GM12873 (cell line): ENCODE data around the gene ACCSL.

Experiments used
- CTCF ChIP-seq: IDR thresholded peaks from 2 replicates; pipeline ENCODE4 v1.5.1; 2012; ENCODE audit warnings: low read depth, mild to moderate bottlenecking, moderate library complexity, low read length, control low read depth; ENCODE audit not compliant: insufficient read depth; ENCODE audit errors: missing control alignments

Gene ACCSL

GRCh38 chr11:44037658-44037998 is 10.2 kb upstream of the ACCSL start:
- no peak for TF ChIP-seq CTCF

GRCh38 chr11:44043157-44043556 is 4.6 kb upstream of the ACCSL start:
- no peak for TF ChIP-seq CTCF

GRCh38 chr11:44046182-44046581 is 1.6 kb upstream of the ACCSL start:
- no peak for TF ChIP-seq CTCF

GRCh38 chr11:44047298-44047697 is 483 bp upstream of the ACCSL start:
- TF ChIP-seq CTCF: no peak

GRCh38 chr11:44049832-44050231 is 2.1 kb downstream of the ACCSL start:
- no peak for TF ChIP-seq CTCF

- no peak for TF ChIP-seq CTCF
Observed at GRCh38 chr11:44051171-44051570, 3.4 kb downstream of the ACCSL start.

- no peak for TF ChIP-seq CTCF
Observed at GRCh38 chr11:44057340-44057739, 9.6 kb downstream of the ACCSL start.

GRCh38 chr11:44058275-44058674 is 10.5 kb downstream of the ACCSL start:
- TF ChIP-seq CTCF: no peak
